MG63 (cell line): ENCODE measurements around the gene PKD1. TPM values are rescaled to one million over a fixed set of nuclear protein-coding genes. Genes with fewer than 3 reads are reported as not detected.
A peak's percentile ranks its signal among the peaks of the same experiment; 100 is the strongest.
"Not testable (repeated sequence)": the region's sequence is repeated elsewhere in the genome, so short reads cannot be mapped to it uniquely, and the experiment has no call there.

Source experiments
- DNase-seq: peaks from one replicate; pipeline ENCODE4 v3.0.0-alpha.2; 2020
- H3K27me3 ChIP-seq: fragments of 250-450 bp; sonication (Bioruptor Pico); 2 replicates; pipeline ENCODE4 v1.5.1; 2020; ENCODE audit warnings: mild to moderate bottlenecking, moderate library complexity
- H3K36me3 ChIP-seq: fragments of 250-450 bp; sonication (Bioruptor Pico); 2 replicates; pipeline ENCODE4 v1.5.1; 2020; ENCODE audit warnings: mild to moderate bottlenecking, moderate library complexity
- H3K4me3 ChIP-seq: fragments of 250-450 bp; sonication (Bioruptor Pico); 2 replicates; pipeline ENCODE4 v1.5.1; 2020; ENCODE audit warnings: mild to moderate bottlenecking, moderate library complexity
- H3K9me3 ChIP-seq: fragments of 250-450 bp; sonication (Bioruptor Pico); 2 replicates; pipeline ENCODE4 v1.5.1; 2020; ENCODE audit warnings: mild to moderate bottlenecking, moderate library complexity
- total RNA-seq: library from RNA; depleted of rRNA; stranded (reverse); fragments of >200 nt; shearing (Covaris generic); gene quantifications from 2 replicates; pipeline ENCODE4 v1.2.3, GENCODE V29; 2014; ENCODE audit warnings: low replicate concordance; rRNA removed

Gene PKD1
- 60.2 and 106 TPM in 2 replicates for total RNA-seq

- H3K27me3 ChIP-seq, H3K9me3 ChIP-seq, H3K36me3 ChIP-seq: not testable (repeated sequence)
- peak within 1 kb of the TSS; percentile 67 for H3K4me3 ChIP-seq
- DNase-seq: peak; percentile 96
Observed at GRCh38 chr16:2135770-2136490, at the start of gene PKD1. Gene PKD1 (minus strand): TSS chr16:2135898. CDS start chr16:2135689, 209 bp downstream.

DNA sequence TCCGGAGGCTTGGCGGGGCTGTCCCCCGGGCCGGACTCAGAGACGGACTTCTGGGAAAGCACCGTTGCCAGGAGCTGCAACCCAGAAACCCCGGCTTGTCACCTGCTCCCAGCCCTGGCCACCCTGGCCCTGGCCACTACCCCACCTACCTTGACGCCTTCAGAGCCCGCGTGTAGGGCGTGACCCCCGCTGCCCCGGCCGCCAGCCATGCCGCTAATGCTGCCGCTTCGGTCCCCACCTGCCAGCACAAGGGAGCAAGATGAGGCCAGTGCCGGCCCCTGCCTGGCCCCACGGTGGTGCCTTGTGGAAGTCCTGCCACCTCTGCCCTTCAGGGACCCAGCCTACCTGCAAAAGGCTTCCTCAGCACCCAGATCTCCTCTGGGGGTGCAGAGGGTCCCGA is 49.3 kb upstream of the PKD1 start:
- DNase-seq: no peak
- H3K4me3 ChIP-seq: no peak overlapping the region
- no peaks in the 10 kb centered on the region for H3K27me3 ChIP-seq
- no peaks in the 10 kb centered on the region for H3K9me3 ChIP-seq
- peaks cover 8% of the 10 kb centered on the region; the same call in 1 of the 2 replicates for H3K36me3 ChIP-seq

DNA sequence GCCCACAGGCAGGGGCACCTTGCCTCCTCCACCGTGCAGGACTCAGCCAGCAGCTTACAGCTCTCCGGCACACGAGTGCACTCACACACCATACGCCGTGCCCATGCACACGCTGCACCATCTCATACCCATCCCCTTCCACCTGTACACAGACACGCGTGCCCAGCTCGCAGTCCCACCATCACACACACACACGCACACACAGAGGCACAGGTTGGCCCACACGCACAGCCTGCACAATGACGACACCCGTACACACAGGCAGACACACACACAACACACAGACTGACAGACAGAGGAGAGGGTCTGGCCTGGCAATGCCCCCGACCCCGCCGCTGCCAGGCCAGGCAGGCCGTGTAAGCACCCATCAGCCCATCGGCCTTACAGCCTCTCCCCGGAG is 48.6 kb upstream of the PKD1 start:
- no peaks in the 10 kb centered on the region for H3K27me3 ChIP-seq
- peaks cover 8% of the 10 kb centered on the region; the same call in 1 of the 2 replicates for H3K36me3 ChIP-seq
- DNase-seq: no peak
- H3K9me3 ChIP-seq: no peaks in the 10 kb centered on the region
- H3K4me3 ChIP-seq: no peak overlapping the region

DNA sequence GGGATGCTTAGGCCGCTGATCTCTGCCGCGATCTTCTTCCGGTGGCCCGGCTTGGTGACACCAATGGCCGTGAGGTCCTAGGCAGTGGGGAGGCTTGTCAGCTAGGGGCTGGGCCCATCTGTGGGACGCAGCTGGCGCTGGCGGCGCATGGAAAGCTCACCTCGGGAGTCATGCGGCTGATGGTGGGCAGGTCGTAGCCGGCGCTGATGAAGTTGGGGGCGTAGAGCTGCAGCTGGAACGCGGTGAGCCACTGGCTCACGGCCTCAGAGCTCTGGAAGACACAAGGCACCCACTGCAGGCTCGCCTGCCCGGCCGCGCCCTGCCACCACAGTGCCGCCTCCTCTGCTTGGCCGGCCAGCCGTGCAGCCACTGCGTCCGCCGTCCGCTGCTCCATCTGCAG is 48.0 kb upstream of the PKD1 start:
- H3K36me3 ChIP-seq: peaks cover 8% of the 10 kb centered on the region; the same call in 1 of the 2 replicates
- no peak for DNase-seq
- no peaks in the 10 kb centered on the region for H3K27me3 ChIP-seq
- H3K4me3 ChIP-seq: no peak overlapping the region
- no peaks in the 10 kb centered on the region for H3K9me3 ChIP-seq

DNA sequence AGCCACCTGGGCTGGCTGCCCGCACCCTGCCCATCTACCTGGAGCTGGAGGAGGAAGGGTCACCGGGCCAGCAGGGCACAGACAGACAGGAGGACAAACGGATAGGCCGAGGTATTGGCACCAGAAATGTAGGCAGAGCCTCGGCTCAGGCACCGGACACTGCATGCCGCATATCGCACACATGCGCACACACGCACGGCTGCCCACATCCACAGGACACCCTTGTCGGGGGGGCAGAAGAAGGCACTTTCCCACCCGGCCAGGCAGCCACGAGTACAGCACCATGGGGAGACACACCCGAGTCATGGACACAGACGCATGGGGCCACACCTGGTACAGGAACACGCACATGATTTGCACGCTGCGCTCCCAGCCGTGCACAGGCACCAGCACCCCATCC is 46.3 kb upstream of the PKD1 start:
- Histone ChIP-seq H3K4me3 (no peak overlapping the region), H3K27me3 (no peaks in the 10 kb centered on the region), H3K36me3 (peaks cover 16% of the 10 kb centered on the region), H3K9me3 (no peaks in the 10 kb centered on the region)
- DNase-seq: no peak

DNA sequence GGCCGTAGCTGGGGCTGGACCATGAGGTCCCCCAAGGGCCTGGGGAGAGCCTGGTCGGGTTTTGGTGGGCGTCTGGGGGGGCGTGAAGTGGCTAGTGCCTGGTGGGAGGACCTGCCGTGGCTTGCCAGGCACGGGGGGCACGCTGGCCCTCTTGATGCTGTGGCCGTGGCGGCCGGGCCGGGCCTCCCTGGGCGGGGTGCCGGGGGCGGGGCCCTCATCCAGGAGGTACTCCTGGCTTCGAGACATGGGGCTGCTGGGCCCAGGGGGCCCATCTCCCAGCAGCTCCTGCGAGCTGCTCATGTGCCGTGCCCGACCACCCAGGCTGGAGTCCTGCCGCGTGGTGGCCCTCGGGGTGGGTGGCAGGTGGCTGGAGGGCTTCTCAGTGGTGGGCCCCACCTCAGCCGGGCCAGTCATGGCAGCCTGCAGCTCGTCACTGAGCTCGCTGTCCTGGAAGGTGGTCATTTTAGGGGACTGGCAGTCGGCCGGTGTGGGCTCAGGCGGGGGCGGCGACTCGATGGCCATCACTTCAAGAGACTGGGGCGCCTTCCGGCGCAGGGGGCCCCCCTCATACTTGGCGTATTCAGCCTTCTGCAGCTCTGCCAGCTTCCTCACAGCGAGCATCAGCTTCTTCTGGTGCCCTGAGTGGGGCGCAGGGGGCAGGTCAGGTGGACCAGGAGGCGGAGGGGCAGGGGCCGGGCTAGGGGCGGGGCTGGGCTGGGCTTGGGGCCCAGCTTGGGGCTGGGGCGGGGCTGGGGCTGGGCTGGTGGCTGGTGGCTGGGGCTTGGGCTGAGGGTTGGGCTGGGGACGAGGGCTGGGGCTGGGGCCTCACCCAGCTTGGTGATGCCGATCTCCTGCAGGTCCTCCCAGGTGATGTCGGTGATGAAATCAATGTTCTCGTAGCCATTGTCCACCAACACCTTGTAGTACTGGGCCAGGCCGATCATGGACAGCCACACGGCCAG is 45.5 kb upstream of the PKD1 start:
- H3K9me3 ChIP-seq: no peaks in the 10 kb centered on the region
- no peak overlapping the region for H3K4me3 ChIP-seq
- DNase-seq: no peak
- H3K27me3 ChIP-seq: no peaks in the 10 kb centered on the region
- peaks cover 19% of the 10 kb centered on the region for H3K36me3 ChIP-seq

- Histone ChIP-seq H3K4me3 (no peak overlapping the region), H3K9me3 (no peaks in the 10 kb centered on the region), H3K36me3 (peaks cover 26% of the 10 kb centered on the region), H3K27me3 (no peaks in the 10 kb centered on the region)
- DNase-seq: no peak
Observed at GRCh38 chr16:2180461-2180860, 44.8 kb upstream of the PKD1 start.

DNA sequence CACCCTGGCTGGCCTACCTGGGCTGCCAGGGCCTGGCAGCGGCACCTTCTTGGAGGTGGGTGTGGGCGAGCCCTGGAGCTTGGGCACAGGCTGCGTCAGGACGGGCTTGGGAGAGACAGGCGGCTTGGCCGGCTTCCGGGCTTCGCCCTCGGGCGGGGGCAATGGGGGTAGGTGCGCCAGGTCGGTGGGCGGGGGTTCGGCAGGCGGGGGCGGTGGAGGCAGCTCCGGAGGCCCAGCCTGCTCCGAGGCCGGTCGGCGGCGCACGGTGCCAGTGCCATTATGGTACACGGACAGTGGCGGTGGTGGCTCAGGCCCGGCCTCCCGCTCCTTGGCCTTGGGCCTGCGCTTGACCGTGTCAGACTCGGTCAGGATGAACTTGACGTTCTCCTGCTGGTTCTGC is 43.9 kb upstream of the PKD1 start:
- H3K9me3 ChIP-seq: no peaks in the 10 kb centered on the region
- H3K4me3 ChIP-seq: no peak overlapping the region
- no peak for DNase-seq
- peaks cover 35% of the 10 kb centered on the region for H3K36me3 ChIP-seq
- H3K27me3 ChIP-seq: no peaks in the 10 kb centered on the region

- H3K27me3 ChIP-seq: no peaks in the 10 kb centered on the region
- peaks cover 40% of the 10 kb centered on the region for H3K36me3 ChIP-seq
- H3K4me3 ChIP-seq: no peak overlapping the region
- DNase-seq: no peak
- no peaks in the 10 kb centered on the region for H3K9me3 ChIP-seq
Observed at GRCh38 chr16:2179107-2179501, 43.4 kb upstream of the PKD1 start.

- Histone ChIP-seq H3K9me3 (no peaks in the 10 kb centered on the region), H3K36me3 (peaks cover 43% of the 10 kb centered on the region), H3K4me3 (no peak overlapping the region), H3K27me3 (no peaks in the 10 kb centered on the region)
- DNase-seq: no peak
Observed at GRCh38 chr16:2178321-2179106, 42.8 kb upstream of the PKD1 start.

DNA sequence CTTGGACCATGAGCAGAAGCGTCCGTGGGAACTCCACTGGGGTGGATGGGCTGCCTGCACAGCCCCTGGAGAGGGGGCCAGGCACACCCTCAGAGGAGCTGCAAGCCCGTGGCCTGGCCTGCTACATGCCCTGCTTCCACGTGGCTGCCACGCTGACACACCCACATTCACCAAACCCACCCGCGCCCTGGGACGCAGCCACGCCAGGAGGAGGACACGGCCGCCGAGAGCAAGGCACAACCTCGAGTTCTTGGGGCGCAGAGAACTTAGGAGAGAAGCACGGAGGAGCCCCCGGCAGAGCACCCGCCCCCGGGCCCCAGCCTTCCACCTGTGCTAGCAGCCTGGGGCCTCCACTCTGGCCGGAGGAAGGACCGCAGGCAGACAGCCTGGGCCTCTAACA is 41.9 kb upstream of the PKD1 start:
- Histone ChIP-seq H3K27me3 (no peaks in the 10 kb centered on the region), H3K36me3 (peaks cover 46% of the 10 kb centered on the region), H3K9me3 (no peaks in the 10 kb centered on the region), H3K4me3 (no peak overlapping the region)
- no peak for DNase-seq

DNA sequence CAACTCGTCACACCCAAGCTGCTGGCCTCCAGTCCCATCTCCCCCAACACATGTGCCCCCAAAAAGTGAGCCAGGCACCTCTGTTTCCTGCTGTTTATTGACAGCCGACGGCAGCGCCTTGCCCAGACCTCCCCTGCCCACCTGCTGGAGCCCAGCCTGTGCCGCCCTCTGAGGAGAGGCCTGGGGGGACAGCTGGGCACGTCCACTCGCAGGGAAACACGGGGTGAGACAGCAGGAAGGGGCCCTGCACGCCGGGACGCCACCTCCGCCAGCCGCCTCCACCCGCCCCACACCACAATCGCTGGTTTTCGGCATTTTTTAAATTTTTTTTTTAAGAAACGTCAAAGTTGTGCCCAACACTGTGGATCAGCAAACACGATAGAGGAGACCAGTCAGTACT is 41.4 kb upstream of the PKD1 start:
- H3K9me3 ChIP-seq: no peaks in the 10 kb centered on the region
- H3K36me3 ChIP-seq: peaks cover 43% of the 10 kb centered on the region
- no peaks in the 10 kb centered on the region for H3K27me3 ChIP-seq
- DNase-seq: no peak
- no peak overlapping the region for H3K4me3 ChIP-seq

GRCh38 chr16:2176047-2176446 is 40.3 kb upstream of the PKD1 start:
- Histone ChIP-seq H3K36me3 (peaks cover 50% of the 10 kb centered on the region), H3K4me3 (no peak overlapping the region), H3K9me3 (no peaks in the 10 kb centered on the region), H3K27me3 (no peaks in the 10 kb centered on the region)
- DNase-seq: no peak

DNA sequence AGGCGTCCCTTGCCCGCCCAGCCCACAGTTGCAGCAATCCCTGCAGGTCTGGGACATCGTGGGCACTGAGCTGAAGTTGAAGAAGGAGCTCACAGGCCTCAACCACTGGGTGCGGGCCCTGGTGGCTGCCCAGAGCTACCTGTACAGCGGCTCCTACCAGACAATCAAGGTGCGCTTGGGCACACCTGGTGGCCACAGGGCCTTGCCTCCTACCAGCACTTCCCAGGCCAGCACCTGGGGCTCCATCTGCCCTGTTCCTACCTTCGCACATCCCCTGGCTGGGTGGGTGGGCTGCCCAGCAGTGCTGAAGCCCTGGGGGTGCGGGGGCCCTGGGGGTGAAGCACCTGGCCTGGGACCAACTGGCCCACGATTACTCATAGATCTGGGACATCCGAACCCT is 39.8 kb upstream of the PKD1 start:
- no peak overlapping the region for H3K4me3 ChIP-seq
- no peaks in the 10 kb centered on the region for H3K9me3 ChIP-seq
- DNase-seq: no peak
- no peaks in the 10 kb centered on the region for H3K27me3 ChIP-seq
- peaks cover 56% of the 10 kb centered on the region for H3K36me3 ChIP-seq

DNA sequence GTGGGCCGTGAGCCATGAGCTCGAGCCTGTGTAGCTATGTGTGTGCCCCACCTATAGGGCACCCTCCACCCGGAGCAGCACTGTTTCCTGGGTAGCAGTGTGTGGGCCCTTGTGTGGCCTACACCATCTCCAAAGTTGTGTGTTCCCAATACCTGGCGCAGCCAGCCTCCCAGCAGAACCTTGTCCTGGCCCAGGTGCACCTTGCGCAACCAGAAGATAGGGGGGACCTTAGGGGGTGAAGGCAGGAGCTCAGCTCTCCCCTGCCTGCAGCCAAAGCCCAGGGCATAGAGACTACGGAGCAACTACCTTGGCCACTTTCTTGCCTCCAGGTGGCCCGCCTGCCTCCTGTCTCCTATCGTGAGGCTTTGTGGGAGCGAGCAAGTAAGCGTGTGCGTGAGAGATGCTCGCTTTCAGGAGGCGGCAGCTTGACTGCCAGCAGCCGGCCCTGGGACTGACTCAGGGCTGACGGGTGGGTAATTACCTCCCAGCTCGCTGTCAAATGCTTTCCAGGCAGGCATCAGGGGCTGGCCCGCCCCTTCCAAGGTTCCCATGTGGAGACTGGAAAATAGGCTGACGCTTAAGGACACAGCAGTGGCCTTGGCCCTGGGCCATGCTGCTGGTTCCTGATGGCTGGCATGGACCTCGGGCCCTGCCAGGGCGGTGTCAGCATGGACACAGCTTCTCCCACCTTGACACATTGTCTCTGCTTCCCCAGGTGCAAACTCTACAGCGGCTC is 38.9 kb upstream of the PKD1 start:
- H3K9me3 ChIP-seq: no peaks in the 10 kb centered on the region
- DNase-seq: no peak
- no peak overlapping the region for H3K4me3 ChIP-seq
- peaks cover 64% of the 10 kb centered on the region for H3K36me3 ChIP-seq
- no peaks in the 10 kb centered on the region for H3K27me3 ChIP-seq

GRCh38 chr16:2173916-2174315 is 38.2 kb upstream of the PKD1 start:
- no peak for DNase-seq
- no peaks in the 10 kb centered on the region for H3K9me3 ChIP-seq
- H3K36me3 ChIP-seq: peaks cover 71% of the 10 kb centered on the region
- no peak overlapping the region for H3K4me3 ChIP-seq
- H3K27me3 ChIP-seq: no peaks in the 10 kb centered on the region
